HL-60 (cell line): ENCODE data around the gene NDUFS1.
A peak's percentile ranks its signal among the peaks of the same experiment; 100 is the strongest.
"Not testable (repeated sequence)": the region's sequence is repeated elsewhere in the genome, so short reads cannot be mapped to it uniquely, and the experiment has no call there.

ENCODE experiments used
- DNase-seq, 2 experiments: peaks; one replicate each; pipeline ENCODE4 v3.0.0-alpha.2; 2010 to 2020; ENCODE audit warnings: low read depth in 1 of 2, low spot score in 1 of 2
- H3K27ac ChIP-seq: fragments of 250-450 bp; sonication (Bioruptor Pico); replicated peaks from 2 replicates; pipeline ENCODE4 v1.5.1; 2020; ENCODE audit warnings: mild to moderate bottlenecking, moderate library complexity
- H3K27me3 ChIP-seq: fragments of 250-450 bp; sonication (Bioruptor Pico); 2 replicates; pipeline ENCODE4 v1.5.1; 2021; ENCODE audit warnings: mild to moderate bottlenecking, moderate library complexity; ENCODE audit not compliant: insufficient read depth, poor library complexity, severe bottlenecking
- H3K4me3 ChIP-seq: replicated peaks from 2 replicates; pipeline ENCODE4 v1.5.1; 2011; ENCODE audit warnings: mild to moderate bottlenecking, control low read depth, low read length; ENCODE audit not compliant: insufficient read depth
- GABPA ChIP-seq: IDR thresholded peaks from 2 replicates; pipeline ENCODE4 v1.6.1; 2012; ENCODE audit warnings: low read depth
- POLR2AphosphoS5 ChIP-seq: IDR thresholded peaks from 2 replicates; pipeline ENCODE4 v1.6.1; 2012; ENCODE audit warnings: low read depth
- SPI1 ChIP-seq: IDR thresholded peaks from 2 replicates; pipeline ENCODE4 v1.6.1; 2012; ENCODE audit warnings: low read depth, mild to moderate bottlenecking, borderline replicate concordance
- TF ChIP-seq, protein P1 (sequence below): IDR thresholded peaks from 2 replicates; pipeline ENCODE4 v1.6.1; 2012; ENCODE audit warnings: low read depth; ENCODE audit not compliant: insufficient replicate concordance
- TF ChIP-seq, protein P2 (sequence below): IDR thresholded peaks from one replicate; pipeline ENCODE4 v1.5.1; 2011; ENCODE audit warnings: low read length, control low read depth, inconsistent platforms; ENCODE audit not compliant: insufficient read depth

NDUFS1 gene

GRCh38 chr2:206163251-206163880 is 4.1 kb upstream of the NDUFS1 start:
- H3K27ac ChIP-seq = no peak overlapping the region
- H3K27me3 ChIP-seq = no peaks in the 10 kb centered on the region
- DNase-seq = no peak
- no peak overlapping the region for H3K4me3 ChIP-seq
- TF ChIP-seq, protein P1, sequence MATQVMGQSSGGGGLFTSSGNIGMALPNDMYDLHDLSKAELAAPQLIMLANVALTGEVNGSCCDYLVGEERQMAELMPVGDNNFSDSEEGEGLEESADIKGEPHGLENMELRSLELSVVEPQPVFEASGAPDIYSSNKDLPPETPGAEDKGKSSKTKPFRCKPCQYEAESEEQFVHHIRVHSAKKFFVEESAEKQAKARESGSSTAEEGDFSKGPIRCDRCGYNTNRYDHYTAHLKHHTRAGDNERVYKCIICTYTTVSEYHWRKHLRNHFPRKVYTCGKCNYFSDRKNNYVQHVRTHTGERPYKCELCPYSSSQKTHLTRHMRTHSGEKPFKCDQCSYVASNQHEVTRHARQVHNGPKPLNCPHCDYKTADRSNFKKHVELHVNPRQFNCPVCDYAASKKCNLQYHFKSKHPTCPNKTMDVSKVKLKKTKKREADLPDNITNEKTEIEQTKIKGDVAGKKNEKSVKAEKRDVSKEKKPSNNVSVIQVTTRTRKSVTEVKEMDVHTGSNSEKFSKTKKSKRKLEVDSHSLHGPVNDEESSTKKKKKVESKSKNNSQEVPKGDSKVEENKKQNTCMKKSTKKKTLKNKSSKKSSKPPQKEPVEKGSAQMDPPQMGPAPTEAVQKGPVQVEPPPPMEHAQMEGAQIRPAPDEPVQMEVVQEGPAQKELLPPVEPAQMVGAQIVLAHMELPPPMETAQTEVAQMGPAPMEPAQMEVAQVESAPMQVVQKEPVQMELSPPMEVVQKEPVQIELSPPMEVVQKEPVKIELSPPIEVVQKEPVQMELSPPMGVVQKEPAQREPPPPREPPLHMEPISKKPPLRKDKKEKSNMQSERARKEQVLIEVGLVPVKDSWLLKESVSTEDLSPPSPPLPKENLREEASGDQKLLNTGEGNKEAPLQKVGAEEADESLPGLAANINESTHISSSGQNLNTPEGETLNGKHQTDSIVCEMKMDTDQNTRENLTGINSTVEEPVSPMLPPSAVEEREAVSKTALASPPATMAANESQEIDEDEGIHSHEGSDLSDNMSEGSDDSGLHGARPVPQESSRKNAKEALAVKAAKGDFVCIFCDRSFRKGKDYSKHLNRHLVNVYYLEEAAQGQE = no peak
- TF ChIP-seq GABPA (no peak), POLR2AphosphoS5 (no peak; the same call in 1 of the 2 replicates), SPI1 (no peak)
- TF ChIP-seq, protein P2, sequence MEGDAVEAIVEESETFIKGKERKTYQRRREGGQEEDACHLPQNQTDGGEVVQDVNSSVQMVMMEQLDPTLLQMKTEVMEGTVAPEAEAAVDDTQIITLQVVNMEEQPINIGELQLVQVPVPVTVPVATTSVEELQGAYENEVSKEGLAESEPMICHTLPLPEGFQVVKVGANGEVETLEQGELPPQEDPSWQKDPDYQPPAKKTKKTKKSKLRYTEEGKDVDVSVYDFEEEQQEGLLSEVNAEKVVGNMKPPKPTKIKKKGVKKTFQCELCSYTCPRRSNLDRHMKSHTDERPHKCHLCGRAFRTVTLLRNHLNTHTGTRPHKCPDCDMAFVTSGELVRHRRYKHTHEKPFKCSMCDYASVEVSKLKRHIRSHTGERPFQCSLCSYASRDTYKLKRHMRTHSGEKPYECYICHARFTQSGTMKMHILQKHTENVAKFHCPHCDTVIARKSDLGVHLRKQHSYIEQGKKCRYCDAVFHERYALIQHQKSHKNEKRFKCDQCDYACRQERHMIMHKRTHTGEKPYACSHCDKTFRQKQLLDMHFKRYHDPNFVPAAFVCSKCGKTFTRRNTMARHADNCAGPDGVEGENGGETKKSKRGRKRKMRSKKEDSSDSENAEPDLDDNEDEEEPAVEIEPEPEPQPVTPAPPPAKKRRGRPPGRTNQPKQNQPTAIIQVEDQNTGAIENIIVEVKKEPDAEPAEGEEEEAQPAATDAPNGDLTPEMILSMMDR = no peak

DNA sequence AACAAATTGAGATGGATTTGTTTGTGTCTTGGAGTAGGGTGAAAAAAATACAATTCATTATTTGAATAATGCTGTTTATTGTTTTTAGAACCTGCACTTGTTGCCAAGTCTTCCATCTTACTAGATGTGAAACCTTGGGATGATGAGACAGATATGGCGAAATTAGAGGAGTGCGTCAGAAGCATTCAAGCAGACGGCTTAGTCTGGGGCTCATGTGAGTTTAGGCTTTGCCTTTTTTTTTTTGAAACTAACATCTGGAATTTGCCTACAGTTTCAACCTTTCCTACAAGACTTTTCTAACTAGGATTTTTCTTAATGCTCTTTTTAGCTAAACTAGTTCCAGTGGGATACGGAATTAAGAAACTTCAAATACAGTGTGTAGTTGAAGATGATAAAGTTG is 3.2 kb upstream of the NDUFS1 start:
- not testable (repeated sequence) for DNase-seq, H3K27ac ChIP-seq, H3K27me3 ChIP-seq, H3K4me3 ChIP-seq

DNA sequence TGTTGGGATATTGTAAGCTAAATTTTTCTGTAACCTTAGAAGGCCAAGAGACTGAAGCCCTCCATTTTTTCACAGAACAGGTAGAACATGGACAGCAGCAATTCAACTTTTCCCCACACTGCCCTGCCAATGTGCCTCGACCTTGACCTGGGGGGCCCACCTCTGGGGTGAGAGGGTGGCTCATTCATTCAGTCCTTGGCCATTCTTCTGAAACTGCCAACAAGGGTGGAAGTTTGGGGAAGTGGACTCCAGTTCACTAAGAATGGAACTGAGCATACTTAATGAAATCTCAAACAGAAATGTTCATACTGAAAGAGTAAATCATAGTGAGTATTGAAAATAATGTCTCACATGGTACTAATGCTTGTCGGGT is 1.5 kb upstream of the NDUFS1 start:
- TF ChIP-seq GABPA = no peak
- peak; percentile 84 for TF ChIP-seq SPI1
- Histone ChIP-seq H3K4me3 (peak overlapping the region; percentile 74), H3K27me3 (no peaks in the 10 kb centered on the region), H3K27ac (peak overlapping the region; percentile 93)
- DNase-seq = no peak

GRCh38 chr2:206160125-206160806 is 1.0 kb upstream of the NDUFS1 start:
- H3K4me3 ChIP-seq = peak overlapping the region; percentile 74
- H3K27ac ChIP-seq = peak overlapping the region; percentile 93
- H3K27me3 ChIP-seq = no peaks in the 10 kb centered on the region
- TF ChIP-seq, protein P1 = no peak
- TF ChIP-seq GABPA = no peak
- TF ChIP-seq, protein P2 = no peak
- TF ChIP-seq SPI1 = no peak
- no peak for TF ChIP-seq POLR2AphosphoS5
- peak in 1 of 2 experiments; percentile 60 for DNase-seq
